Measurements from ENCODE around the gene PRR15.

The PRR15 gene

GRCh38 chr7:29572558-29572957 lies 8.9 kb downstream of the PRR15 start:
- no peak for DNase-seq

GRCh38 chr7:29573567-29573966 lies 9.9 kb downstream of the PRR15 start:
- DNase-seq, result no peak

- DNase-seq, result no peak
Measured at GRCh38 chr7:29574659-29575058, 11.0 kb downstream of the PRR15 start.

- DNase-seq, result no peak
Measured at GRCh38 chr7:29587195-29587808, 23.7 kb downstream of the PRR15 start.

- DNase-seq, result no peak
Measured at GRCh38 chr7:29588212-29588611, 24.6 kb downstream of the PRR15 start.

- DNase-seq, result peak; percentile 7
Measured at GRCh38 chr7:29588900-29589696, 25.5 kb downstream of the PRR15 start.

GRCh38 chr7:29592866-29593265 lies 29.2 kb downstream of the PRR15 start:
- DNase-seq, result no peak

- no peak for DNase-seq
Measured at GRCh38 chr7:29593459-29593858, 29.8 kb downstream of the PRR15 start.

GRCh38 chr7:29596593-29597178 lies 33.1 kb downstream of the PRR15 start:
- DNase-seq, result no peak

GRCh38 chr7:29597266-29597665 lies 33.6 kb downstream of the PRR15 start:
- DNase-seq, result no peak

- no peak for DNase-seq
Measured at GRCh38 chr7:29598137-29598536, 34.5 kb downstream of the PRR15 start.

- DNase-seq, result no peak
Measured at GRCh38 chr7:29598613-29599012, 35.0 kb downstream of the PRR15 start.

GRCh38 chr7:29599026-29599425 lies 35.4 kb downstream of the PRR15 start:
- DNase-seq, result no peak

GRCh38 chr7:29600661-29601060 lies 37.0 kb downstream of the PRR15 start:
- DNase-seq, result no peak

GRCh38 chr7:29604052-29604451 lies 40.4 kb downstream of the PRR15 start:
- DNase-seq, result no peak

GRCh38 chr7:29604702-29605101 lies 41.1 kb downstream of the PRR15 start:
- no peak for DNase-seq

- no peak for DNase-seq
Measured at GRCh38 chr7:29605671-29606070, 42.0 kb downstream of the PRR15 start.

GRCh38 chr7:29606287-29606721 lies 42.7 kb downstream of the PRR15 start:
- DNase-seq, result no peak

- DNase-seq, result no peak
Measured at GRCh38 chr7:29606830-29607229, 43.2 kb downstream of the PRR15 start.

- no peak for DNase-seq
Measured at GRCh38 chr7:29607259-29607658, 43.6 kb downstream of the PRR15 start.

- DNase-seq, result no peak
Measured at GRCh38 chr7:29607889-29608288, 44.3 kb downstream of the PRR15 start.

- no peak for DNase-seq
Measured at GRCh38 chr7:29609162-29610037, 45.8 kb downstream of the PRR15 start.

GRCh38 chr7:29610086-29610485 lies 46.5 kb downstream of the PRR15 start:
- DNase-seq, result no peak

All from CD4-positive, alpha-beta T cell treated with Interferon gamma for 1 hour (primary cell).